NCI-H774 (cell line): ENCODE results near the gene MSI2.
A peak's percentile ranks its signal among the peaks of the same experiment; 100 is the strongest.

Experiments used
- DNase-seq: peaks from one replicate; lab custom pipeline; 2025; lab: John Stamatoyannopoulos, UW

MSI2 gene

DNA sequence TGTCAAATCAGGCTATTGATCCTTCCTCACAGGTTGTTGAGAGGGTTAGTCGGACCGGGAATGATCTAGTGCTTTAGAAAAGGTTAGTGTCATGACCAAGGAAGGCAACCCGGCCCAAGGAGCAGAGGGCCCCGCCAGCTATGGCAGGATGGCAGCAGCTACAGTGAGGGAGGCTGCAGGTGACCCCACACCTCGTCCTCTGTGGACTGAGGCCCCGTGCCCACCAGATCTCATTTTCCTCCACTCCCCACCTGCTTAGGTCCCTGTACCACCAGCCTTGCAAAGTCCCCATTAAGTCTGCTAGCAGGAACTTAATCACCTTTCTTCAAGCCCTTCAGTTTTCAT lies 381.3 kb downstream of the MSI2 start:
- DNase-seq: no peak

GRCh38 chr17:57638284-57638683 lies 382.0 kb downstream of the MSI2 start:
- no peak for DNase-seq

- no peak for DNase-seq
Observed at GRCh38 chr17:57639381-57639780, 383.1 kb downstream of the MSI2 start.

DNA sequence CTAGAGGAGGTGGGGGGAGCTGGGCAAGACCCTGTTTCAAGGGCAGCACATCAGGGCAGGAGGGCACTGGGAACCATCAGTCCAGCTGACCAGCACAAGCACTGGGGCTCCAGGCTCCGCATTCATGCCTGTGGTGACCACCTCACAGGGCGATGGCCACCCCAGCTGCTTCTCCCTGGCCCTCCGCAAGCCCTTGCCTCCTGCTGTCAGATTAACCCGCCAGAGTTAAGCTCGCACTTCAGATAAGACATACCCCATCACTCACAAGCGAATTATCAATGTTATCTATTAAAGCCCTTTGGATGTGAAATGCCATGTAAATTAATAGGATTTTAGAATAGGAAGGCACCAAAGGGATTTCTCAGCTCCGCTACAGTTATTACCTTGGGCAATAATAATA lies 383.8 kb downstream of the MSI2 start:
- no peak for DNase-seq

DNA sequence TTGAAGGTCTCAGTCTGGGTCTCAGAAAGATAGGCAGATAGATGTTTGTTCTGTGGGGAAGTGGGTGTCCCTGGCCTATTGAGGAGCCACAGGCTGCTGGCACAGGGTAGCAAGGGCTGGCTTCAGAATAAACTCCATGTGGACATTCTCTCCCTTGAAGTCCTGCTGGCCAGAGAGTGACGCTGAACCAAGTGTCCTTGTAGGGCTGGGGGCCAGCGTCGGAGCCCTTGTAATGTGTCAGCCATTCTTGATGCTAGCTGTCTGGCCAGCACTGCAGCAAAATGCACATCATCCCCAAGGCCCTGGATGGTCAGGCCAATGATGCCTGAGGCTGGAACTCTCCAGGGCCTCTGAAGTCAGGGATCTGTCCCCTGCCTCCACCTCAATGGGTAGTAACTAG lies 385.4 kb downstream of the MSI2 start:
- no peak for DNase-seq

- DNase-seq: no peak
Observed at GRCh38 chr17:57643062-57643461, 386.7 kb downstream of the MSI2 start.

DNA sequence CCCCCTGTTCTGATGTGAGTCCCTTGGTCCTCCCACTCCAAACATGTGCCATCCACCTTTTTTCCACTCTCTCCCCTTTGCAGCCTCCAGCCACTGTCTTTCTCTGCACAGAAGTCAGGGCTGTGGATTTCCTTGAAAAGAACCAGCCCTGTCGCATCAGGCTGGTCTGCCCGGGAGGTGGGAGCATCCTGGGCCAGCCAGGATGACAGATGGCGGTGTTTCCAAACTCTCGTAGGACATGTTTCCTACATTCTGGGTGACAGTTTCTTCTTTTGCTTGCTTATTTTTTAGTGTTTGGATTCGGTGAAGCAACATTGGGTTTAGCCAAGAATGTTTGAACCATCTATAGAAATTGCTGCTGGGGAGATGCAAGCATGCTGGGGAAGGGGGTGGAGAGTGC lies 388.0 kb downstream of the MSI2 start:
- no peak for DNase-seq

DNA sequence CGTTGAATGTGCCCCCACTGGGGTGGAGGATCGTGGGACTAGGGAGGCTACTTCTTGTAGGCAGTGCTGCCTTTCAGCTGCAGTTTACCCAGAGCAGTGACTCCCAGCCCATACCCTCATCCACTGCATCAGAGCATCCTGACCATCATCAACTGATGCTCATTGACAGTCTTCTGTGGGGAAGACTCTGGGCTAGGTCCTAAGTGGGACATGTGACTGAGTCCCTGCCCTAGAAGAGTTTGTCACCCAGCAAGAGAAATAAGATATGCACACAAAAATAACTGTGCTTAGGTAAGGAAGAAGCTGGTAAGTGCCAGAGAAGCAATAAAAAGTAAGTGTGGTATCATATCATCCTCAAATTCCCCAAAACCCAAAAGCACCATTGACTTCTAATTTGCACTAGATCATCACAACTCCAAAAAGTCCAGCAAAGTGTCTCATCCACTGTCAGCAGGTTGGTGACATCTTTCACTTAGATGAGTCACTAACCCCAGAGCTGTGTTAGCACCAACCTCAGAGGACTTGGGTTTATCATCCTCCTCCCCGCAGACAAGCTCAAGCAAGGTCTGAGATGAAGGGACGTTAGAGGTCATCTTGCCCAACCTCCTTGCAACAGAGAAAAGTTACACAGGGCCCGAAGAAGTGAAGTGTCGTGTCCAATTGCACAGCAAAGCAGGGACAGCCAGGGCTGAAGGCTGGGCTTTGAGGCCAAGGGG lies 389.8 kb downstream of the MSI2 start:
- no peak for DNase-seq

DNA sequence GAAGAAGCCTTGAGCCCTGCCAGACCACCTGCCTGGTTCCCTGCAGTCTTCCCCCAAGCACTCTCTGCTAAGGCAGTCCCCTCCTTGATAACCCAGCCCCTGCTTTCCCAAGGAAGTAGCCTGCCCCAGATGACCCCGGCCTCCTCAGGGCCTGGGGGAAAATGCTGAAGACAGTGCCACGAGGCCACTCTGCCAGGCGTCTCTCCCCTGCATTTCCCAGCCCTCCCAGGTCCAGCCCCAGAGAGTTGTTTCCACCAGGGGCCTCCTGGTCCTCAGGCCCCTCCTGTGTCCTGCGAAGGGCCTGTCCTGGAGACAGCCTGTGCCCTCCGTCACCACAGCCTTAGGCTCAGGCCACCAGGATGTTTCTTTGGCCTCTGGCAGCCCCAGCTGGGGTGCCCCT lies 392.4 kb downstream of the MSI2 start:
- DNase-seq: no peak

- DNase-seq: no peak
Observed at GRCh38 chr17:57649191-57649590, 392.9 kb downstream of the MSI2 start.

GRCh38 chr17:57649731-57650484 lies 393.6 kb downstream of the MSI2 start:
- DNase-seq: no peak

- DNase-seq: no peak
Observed at GRCh38 chr17:57650548-57650947, 394.2 kb downstream of the MSI2 start.

- DNase-seq: no peak
Observed at GRCh38 chr17:57651451-57651850, 395.1 kb downstream of the MSI2 start.

- no peak for DNase-seq
Observed at GRCh38 chr17:57651996-57652395, 395.7 kb downstream of the MSI2 start.

DNA sequence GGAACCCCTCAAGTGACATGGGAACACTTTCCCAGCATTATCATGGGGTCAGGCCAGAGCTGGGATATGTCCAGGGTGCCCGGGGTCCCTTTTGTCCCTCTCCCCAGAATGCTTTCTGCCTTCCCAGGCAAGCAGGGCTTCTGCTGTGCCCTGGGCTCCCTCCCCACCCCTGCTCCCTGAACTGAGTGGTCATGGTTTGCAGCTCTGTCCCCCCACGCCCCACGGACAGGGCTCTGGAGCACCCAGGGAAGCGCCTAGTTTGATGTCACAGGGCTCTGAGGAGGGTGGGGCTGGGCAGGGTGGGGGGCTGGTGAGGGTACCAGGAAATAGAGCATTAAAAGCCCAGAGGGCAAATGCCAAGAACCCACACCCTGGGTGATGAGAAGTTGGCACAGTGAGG lies 396.5 kb downstream of the MSI2 start:
- no peak for DNase-seq

DNA sequence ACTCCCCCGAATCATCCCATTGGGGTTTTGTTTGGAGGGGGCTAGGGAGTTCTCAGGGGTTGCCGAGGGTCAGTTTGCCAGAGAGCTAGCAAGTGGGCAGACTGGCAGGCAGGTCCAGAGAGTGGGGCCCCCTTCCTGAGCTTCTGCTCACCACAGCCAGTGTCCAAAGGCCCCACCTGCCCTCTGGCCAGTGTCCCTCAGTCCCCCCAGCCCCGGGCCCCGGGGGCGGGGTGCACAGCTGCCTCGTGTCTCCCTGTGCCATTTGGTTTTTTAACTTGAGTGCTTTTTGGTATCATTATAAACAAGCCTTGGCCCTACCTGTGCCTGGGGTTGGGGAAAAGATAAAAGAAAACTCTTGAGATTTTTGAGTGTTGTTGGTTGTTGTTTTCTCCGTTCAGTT lies 397.0 kb downstream of the MSI2 start:
- no peak for DNase-seq

DNA sequence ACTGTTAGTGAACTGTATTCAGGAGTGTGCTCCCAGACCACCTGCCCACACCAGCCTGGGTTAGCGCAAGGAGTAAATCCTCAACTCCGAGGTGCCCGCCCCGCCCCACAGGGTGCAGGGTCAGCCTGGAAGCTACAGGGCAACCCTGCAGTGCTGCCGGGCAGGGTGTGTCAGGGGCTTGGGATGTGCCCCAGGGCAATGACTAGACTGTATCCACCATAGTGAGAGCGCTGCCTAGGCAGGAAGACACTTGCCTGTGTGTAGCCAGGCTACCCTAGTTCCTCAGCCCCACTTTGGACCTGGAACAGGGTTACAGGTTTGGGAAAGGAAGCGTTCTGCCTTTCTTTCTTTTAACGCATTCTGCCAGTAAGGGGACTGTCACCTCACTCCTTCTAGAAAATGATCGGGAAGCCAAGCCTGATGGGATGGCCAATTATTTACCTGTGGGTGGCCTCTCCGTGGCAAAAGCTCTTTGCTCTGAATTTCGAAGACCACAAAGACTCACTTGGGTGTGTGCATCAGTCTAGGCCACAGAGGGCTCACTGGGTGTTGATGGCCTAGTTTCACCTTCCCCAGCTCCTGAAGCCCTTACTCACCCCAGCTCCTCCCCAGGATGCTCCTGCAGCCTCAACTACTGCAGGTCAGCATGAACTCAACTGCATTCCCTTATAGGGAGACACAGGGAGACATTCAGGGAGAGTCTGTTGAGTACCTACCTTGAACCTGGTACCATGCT lies 397.9 kb downstream of the MSI2 start:
- no peak for DNase-seq

DNA sequence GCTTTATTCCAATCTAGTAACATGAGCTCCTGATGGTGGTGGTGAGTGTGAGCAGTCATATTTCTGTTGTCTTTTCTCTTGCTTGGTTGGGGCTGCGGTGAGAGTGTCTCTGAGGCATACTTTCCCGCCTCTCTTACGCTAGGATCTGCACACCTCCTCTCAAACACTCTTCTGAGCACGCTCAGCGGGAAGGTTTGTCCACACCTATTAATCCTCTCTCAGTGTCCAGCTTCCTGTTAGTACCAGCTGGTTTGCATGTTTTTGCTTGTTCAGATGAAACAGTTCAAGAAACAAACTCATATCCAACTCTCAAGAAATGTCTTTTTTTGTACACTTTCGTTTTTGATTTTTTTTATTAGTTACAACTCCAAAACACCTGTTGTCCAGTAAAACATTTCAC lies 399.2 kb downstream of the MSI2 start:
- no peak for DNase-seq

DNA sequence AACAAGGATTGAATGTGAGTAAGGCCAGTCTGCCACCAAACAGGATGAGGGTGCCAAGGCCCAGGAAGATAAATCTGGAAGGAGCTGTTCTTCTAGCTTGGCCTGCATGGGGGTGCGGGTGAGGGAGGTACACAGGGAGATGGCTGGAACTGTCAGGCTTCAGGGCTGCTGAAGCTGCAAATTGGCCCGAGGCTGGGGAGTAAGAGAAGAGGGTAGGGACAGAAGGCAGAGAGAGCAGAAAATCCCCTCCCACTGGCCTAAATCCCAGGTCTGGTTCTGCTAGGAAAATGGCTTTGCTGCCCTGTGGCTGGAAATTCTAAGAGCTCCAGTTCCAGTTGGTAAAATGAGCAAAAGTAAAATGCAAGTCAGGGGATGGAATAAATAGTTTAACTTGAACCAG lies 400.9 kb downstream of the MSI2 start:
- DNase-seq: no peak

DNA sequence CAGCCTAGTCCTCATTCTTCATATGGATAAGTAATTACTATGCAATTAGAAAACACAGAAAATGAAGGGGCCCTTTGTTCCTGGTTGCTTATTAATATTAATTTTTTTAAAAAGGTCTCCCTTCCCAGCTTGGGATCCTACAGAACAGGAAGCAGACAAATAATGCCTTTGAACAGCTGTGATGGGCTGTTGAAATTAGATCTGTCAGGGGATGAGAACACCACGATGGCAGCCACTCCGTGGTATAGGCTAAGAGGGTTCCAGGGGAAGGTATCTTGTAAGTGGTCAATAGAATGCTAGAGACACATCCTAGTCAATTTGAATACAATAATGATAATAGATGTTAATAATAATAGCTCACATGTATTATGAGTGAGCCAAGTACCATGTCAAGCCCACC lies 405.7 kb downstream of the MSI2 start:
- no peak for DNase-seq

DNA sequence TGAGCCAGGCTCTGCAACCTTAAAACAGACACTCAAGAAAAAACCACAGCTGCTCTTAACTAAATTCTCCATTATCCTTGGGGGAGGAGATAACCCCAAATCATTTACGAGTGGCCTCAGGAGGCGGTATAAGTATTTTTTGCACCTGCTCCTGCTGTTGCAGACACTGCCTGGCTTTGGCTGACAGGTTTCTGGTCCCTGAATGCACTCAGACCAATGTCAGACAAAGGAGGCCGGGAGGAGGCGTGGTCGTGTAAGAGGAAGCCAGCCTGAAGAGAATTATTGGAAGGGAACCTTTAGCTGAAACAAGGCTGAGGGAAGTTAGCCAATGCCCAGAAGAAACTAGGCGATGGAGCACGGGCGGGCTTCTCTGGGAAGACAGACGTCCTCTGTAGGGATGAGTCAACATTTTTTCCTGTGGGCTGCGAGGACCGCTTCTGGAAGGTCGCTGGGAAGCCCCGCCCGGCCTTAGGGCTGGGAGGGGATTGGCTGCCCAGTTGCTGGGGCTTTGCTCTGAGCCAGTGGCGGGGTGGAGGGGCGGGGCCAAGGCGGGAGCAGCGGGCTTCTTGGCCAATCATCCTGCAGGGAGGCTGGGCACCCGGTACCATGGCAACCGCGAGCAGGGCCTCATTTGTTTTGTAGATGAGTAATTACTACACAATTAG lies 406.5 kb downstream of the MSI2 start:
- DNase-seq: peak; percentile 96

- DNase-seq: no peak
Observed at GRCh38 chr17:57663326-57664070, 407.2 kb downstream of the MSI2 start.
